ENCODE measurements around the gene MRPL38.
A peak's percentile ranks its signal among the peaks of the same experiment; 100 is the strongest.

The MRPL38 gene

GRCh38 chr17:75942473-75942872, 37.8 kb upstream of the MRPL38 start:
- Mint-ChIP-seq H3K27ac (no peak overlapping the region), H3K9me3 (no peaks in the 10 kb centered on the region), H3K27me3 (ENCODE audit: low read depth, poor library complexity) (peaks cover 7% of the 10 kb centered on the region), H3K4me3 (no peak overlapping the region), H3K36me3 (ENCODE audit: low read depth) (peaks cover 18% of the 10 kb centered on the region), H3K4me1 (peaks cover 21% of the 10 kb centered on the region)
- no peak for DNase-seq
- TF ChIP-seq CTCF (IDR thresholded peaks at IDR 0.05) = no peak

- H3K4me3 Mint-ChIP-seq = peak overlapping the region; percentile 76
- H3K27ac Mint-ChIP-seq = no peak overlapping the region
- no peak for DNase-seq
- peaks cover 4% of the 10 kb centered on the region for H3K27me3 Mint-ChIP-seq (ENCODE audit: low read depth, poor library complexity)
- H3K9me3 Mint-ChIP-seq = no peaks in the 10 kb centered on the region
- H3K36me3 Mint-ChIP-seq (ENCODE audit: low read depth) = peaks cover 12% of the 10 kb centered on the region
- H3K4me1 Mint-ChIP-seq = peaks cover 21% of the 10 kb centered on the region
- no peak for TF ChIP-seq CTCF (IDR thresholded peaks at IDR 0.05)
Measured at GRCh38 chr17:75941442-75941819, 36.7 kb upstream of the MRPL38 start.

GRCh38 chr17:75940727-75941441, 36.2 kb upstream of the MRPL38 start, which contains the start of gene FBF1:
Gene FBF1 (minus strand): TSS chr17:75941042. CDS start chr17:75938149, 2,893 bp downstream.
- TF ChIP-seq CTCF (IDR thresholded peaks at IDR 0.05) = no peak
- Mint-ChIP-seq H3K27ac (peak within 1 kb of the TSS; percentile 74), H3K9me3 (no peaks in the 10 kb centered on the region), H3K4me1 (peaks cover 21% of the 10 kb centered on the region), H3K4me3 (peak within 1 kb of the TSS; percentile 92), H3K27me3 (ENCODE audit: low read depth, poor library complexity) (peaks cover 4% of the 10 kb centered on the region), H3K36me3 (ENCODE audit: low read depth) (peaks cover 9% of the 10 kb centered on the region)
- DNase-seq = peak; percentile 94

GRCh38 chr17:75937652-75938051, 33.0 kb upstream of the MRPL38 start:
- DNase-seq = no peak
- no peak for TF ChIP-seq CTCF (IDR thresholded peaks at IDR 0.05)
- H3K4me1 Mint-ChIP-seq = peaks cover 20% of the 10 kb centered on the region

GRCh38 chr17:75933808-75934207, 29.1 kb upstream of the MRPL38 start:
- Mint-ChIP-seq H3K9me3 (no peaks in the 10 kb centered on the region), H3K27ac (no peak overlapping the region)

More at GRCh38 chr17:75937652-75938051, 33.0 kb upstream of the MRPL38 start:
- Mint-ChIP-seq H3K4me3 (no peak overlapping the region), H3K9me3 (no peaks in the 10 kb centered on the region), H3K27ac (no peak overlapping the region), H3K36me3 (ENCODE audit: low read depth) (peaks cover 3% of the 10 kb centered on the region), H3K27me3 (ENCODE audit: low read depth, poor library complexity) (peaks cover 7% of the 10 kb centered on the region)

More at GRCh38 chr17:75933808-75934207, 29.1 kb upstream of the MRPL38 start:
- no peak for TF ChIP-seq CTCF (IDR thresholded peaks at IDR 0.05)
- H3K36me3 Mint-ChIP-seq (ENCODE audit: low read depth) = peaks cover 4% of the 10 kb centered on the region
- peaks cover 15% of the 10 kb centered on the region for H3K4me1 Mint-ChIP-seq
- peaks cover 3% of the 10 kb centered on the region for H3K27me3 Mint-ChIP-seq (ENCODE audit: low read depth, poor library complexity)
- H3K4me3 Mint-ChIP-seq = no peak overlapping the region
- no peak for DNase-seq

All from nephron progenitor cell (in vitro differentiated cells).